ENCODE measurements around the gene SNAP29. TPM values are rescaled to one million over a fixed set of nuclear protein-coding genes. Genes with fewer than 3 reads are reported as not detected.

The SNAP29 gene
- total and polyA plus RNA-seq, 2 experiments from 2014 or later: 8.2 to 22.9 TPM

DNA sequence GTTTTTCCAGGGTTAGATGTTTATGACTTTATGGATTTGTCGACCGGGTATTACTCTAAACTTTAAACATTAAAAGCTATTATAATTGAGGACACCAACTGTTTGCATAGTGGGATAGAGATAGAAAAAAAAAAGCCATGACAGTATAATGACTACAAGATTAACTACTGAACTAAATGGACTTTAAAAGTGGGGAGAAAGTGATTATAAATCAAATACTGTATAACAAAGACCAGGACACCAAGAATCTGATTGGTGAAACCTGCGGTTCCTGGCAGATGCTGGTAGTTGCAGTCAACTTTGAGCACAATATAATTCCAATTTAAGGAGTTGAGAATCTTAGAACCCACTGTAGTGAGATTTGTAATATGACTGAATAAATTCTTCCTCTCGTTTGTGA lies 60.9 kb downstream of the SNAP29 start:
- Histone ChIP-seq H3K36me3 (ENCODE audit: insufficient read depth) (no peaks in the 10 kb centered on the region), H3K27ac (ENCODE audit: low read depth) (no peak overlapping the region), H3K4me3 (peak overlapping the region; percentile 99), H3F3A (replicated peaks; ENCODE audit: low read depth) (peaks cover 4% of the 10 kb centered on the region; the same call in 1 of the 2 replicates), H2AFZ (no peak overlapping the region), H3K27me3 (ENCODE audit: insufficient read depth) (no peaks in the 10 kb centered on the region), H4K20me1 (replicated peaks; ENCODE audit: insufficient read depth) (peaks cover 66% of the 10 kb centered on the region), H3K4me1 (ENCODE audit: insufficient read depth) (peaks cover 31% of the 10 kb centered on the region), H3K9me2 (ENCODE audit: insufficient read depth) (no peaks in the 10 kb centered on the region), H3K79me2 (replicated peaks; ENCODE audit: insufficient read depth) (peaks cover 74% of the 10 kb centered on the region), H3K4me2 (peak overlapping the region; percentile 79)
- Mint-ChIP-seq H3K36me3 (ENCODE audit: low read depth) (peaks cover 28% of the 10 kb centered on the region), H3K9me3 (no peaks in the 10 kb centered on the region), H3K4me3 (peak overlapping the region; percentile 99), H3K27ac (no peak overlapping the region), H3K27me3 (ENCODE audit: insufficient read depth, low read depth, poor library complexity) (peaks cover 9% of the 10 kb centered on the region), H3K4me1 (peaks cover 33% of the 10 kb centered on the region)
- TF ChIP-seq, protein P1, sequence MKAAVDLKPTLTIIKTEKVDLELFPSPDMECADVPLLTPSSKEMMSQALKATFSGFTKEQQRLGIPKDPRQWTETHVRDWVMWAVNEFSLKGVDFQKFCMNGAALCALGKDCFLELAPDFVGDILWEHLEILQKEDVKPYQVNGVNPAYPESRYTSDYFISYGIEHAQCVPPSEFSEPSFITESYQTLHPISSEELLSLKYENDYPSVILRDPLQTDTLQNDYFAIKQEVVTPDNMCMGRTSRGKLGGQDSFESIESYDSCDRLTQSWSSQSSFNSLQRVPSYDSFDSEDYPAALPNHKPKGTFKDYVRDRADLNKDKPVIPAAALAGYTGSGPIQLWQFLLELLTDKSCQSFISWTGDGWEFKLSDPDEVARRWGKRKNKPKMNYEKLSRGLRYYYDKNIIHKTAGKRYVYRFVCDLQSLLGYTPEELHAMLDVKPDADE (IDR thresholded peaks at IDR 0.05): no peak
- TF ChIP-seq ZNF331 (CRISPR knock-in tag; IDR thresholded peaks at IDR 0.05; ENCODE audit: low read depth) (no peak), ZNF114 (CRISPR knock-in tag; IDR thresholded peaks at IDR 0.05) (no peak), POLR2AphosphoS5 (IDR thresholded peaks at IDR 0.05; ENCODE audit: low read depth) (no peak), STAT1 (IDR thresholded peaks at IDR 0.05; ENCODE audit: unreplicated experiment) (no peak), EZH2phosphoT487 (IDR thresholded peaks at IDR 0.05; ENCODE audit: unreplicated experiment) (no peak)
- TF ChIP-seq, protein P2, sequence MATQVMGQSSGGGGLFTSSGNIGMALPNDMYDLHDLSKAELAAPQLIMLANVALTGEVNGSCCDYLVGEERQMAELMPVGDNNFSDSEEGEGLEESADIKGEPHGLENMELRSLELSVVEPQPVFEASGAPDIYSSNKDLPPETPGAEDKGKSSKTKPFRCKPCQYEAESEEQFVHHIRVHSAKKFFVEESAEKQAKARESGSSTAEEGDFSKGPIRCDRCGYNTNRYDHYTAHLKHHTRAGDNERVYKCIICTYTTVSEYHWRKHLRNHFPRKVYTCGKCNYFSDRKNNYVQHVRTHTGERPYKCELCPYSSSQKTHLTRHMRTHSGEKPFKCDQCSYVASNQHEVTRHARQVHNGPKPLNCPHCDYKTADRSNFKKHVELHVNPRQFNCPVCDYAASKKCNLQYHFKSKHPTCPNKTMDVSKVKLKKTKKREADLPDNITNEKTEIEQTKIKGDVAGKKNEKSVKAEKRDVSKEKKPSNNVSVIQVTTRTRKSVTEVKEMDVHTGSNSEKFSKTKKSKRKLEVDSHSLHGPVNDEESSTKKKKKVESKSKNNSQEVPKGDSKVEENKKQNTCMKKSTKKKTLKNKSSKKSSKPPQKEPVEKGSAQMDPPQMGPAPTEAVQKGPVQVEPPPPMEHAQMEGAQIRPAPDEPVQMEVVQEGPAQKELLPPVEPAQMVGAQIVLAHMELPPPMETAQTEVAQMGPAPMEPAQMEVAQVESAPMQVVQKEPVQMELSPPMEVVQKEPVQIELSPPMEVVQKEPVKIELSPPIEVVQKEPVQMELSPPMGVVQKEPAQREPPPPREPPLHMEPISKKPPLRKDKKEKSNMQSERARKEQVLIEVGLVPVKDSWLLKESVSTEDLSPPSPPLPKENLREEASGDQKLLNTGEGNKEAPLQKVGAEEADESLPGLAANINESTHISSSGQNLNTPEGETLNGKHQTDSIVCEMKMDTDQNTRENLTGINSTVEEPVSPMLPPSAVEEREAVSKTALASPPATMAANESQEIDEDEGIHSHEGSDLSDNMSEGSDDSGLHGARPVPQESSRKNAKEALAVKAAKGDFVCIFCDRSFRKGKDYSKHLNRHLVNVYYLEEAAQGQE (IDR thresholded peaks at IDR 0.05; ENCODE audit: unreplicated experiment): no peak
- TF ChIP-seq, protein P3, sequence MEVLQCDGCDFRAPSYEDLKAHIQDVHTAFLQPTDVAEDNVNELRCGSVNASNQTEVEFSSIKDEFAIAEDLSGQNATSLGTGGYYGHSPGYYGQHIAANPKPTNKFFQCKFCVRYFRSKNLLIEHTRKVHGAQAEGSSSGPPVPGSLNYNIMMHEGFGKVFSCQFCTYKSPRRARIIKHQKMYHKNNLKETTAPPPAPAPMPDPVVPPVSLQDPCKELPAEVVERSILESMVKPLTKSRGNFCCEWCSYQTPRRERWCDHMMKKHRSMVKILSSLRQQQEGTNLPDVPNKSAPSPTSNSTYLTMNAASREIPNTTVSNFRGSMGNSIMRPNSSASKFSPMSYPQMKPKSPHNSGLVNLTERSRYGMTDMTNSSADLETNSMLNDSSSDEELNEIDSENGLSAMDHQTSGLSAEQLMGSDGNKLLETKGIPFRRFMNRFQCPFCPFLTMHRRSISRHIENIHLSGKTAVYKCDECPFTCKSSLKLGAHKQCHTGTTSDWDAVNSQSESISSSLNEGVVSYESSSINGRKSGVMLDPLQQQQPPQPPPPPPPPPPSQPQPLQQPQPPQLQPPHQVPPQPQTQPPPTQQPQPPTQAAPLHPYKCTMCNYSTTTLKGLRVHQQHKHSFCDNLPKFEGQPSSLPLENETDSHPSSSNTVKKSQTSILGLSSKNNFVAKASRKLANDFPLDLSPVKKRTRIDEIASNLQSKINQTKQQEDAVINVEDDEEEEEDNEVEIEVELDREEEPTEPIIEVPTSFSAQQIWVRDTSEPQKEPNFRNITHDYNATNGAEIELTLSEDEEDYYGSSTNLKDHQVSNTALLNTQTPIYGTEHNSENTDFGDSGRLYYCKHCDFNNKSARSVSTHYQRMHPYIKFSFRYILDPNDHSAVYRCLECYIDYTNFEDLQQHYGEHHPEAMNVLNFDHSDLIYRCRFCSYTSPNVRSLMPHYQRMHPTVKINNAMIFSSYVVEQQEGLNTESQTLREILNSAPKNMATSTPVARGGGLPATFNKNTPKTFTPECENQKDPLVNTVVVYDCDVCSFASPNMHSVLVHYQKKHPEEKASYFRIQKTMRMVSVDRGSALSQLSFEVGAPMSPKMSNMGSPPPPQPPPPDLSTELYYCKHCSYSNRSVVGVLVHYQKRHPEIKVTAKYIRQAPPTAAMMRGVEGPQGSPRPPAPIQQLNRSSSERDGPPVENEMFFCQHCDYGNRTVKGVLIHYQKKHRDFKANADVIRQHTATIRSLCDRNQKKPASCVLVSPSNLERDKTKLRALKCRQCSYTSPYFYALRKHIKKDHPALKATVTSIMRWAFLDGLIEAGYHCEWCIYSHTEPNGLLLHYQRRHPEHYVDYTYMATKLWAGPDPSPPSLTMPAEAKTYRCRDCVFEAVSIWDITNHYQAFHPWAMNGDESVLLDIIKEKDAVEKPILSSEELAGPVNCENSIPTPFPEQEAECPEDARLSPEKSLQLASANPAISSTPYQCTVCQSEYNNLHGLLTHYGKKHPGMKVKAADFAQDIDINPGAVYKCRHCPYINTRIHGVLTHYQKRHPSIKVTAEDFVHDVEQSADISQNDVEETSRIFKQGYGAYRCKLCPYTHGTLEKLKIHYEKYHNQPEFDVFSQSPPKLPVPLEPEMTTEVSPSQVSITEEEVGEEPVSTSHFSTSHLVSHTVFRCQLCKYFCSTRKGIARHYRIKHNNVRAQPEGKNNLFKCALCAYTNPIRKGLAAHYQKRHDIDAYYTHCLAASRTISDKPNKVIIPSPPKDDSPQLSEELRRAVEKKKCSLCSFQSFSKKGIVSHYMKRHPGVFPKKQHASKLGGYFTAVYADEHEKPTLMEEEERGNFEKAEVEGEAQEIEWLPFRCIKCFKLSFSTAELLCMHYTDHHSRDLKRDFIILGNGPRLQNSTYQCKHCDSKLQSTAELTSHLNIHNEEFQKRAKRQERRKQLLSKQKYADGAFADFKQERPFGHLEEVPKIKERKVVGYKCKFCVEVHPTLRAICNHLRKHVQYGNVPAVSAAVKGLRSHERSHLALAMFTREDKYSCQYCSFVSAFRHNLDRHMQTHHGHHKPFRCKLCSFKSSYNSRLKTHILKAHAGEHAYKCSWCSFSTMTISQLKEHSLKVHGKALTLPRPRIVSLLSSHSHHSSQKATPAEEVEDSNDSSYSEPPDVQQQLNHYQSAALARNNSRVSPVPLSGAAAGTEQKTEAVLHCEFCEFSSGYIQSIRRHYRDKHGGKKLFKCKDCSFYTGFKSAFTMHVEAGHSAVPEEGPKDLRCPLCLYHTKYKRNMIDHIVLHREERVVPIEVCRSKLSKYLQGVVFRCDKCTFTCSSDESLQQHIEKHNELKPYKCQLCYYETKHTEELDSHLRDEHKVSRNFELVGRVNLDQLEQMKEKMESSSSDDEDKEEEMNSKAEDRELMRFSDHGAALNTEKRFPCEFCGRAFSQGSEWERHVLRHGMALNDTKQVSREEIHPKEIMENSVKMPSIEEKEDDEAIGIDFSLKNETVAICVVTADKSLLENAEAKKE (CRISPR knock-in tag; IDR thresholded peaks at IDR 0.05): no peak
- TF ChIP-seq, protein P4, sequence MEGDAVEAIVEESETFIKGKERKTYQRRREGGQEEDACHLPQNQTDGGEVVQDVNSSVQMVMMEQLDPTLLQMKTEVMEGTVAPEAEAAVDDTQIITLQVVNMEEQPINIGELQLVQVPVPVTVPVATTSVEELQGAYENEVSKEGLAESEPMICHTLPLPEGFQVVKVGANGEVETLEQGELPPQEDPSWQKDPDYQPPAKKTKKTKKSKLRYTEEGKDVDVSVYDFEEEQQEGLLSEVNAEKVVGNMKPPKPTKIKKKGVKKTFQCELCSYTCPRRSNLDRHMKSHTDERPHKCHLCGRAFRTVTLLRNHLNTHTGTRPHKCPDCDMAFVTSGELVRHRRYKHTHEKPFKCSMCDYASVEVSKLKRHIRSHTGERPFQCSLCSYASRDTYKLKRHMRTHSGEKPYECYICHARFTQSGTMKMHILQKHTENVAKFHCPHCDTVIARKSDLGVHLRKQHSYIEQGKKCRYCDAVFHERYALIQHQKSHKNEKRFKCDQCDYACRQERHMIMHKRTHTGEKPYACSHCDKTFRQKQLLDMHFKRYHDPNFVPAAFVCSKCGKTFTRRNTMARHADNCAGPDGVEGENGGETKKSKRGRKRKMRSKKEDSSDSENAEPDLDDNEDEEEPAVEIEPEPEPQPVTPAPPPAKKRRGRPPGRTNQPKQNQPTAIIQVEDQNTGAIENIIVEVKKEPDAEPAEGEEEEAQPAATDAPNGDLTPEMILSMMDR (conservative IDR thresholded peaks at IDR 0.05; ENCODE audit: low read depth in 2 of 2): no peak
- no peak for ATAC-seq
- DNase-seq (ENCODE audit: low spot score): no peak

All from GM23338 (cell line).